GM23338 (cell line): ENCODE data around the gene MDN1. TPM values are rescaled to one million over a fixed set of nuclear protein-coding genes. Genes with fewer than 3 reads are reported as not detected.

Experiments
- ATAC-seq: fragments of 200-7000 bp; cut with Tn5 transposase; 3 replicates; pipeline ENCODE4 v1.9.1; 2020
- DNase-seq: peaks from one replicate; pipeline ENCODE4 v3.0.0-alpha.2; 2015; ENCODE audit warnings: low spot score
- H2AFZ ChIP-seq: fragments of 200-600 bp; sonication (generic); 2 replicates; pipeline ENCODE4 v1.8.0; 2016; ENCODE audit warnings: antibody characterized with exemption, mild to moderate bottlenecking, moderate library complexity
- H3F3A ChIP-seq: fragments of 200-600 bp; sonication (generic); replicated peaks from 2 replicates; pipeline ENCODE4 v1.8.0; 2017; ENCODE audit warnings: antibody characterized with exemption, mixed run types, low read depth
- H3K27ac ChIP-seq: fragments of 200-600 bp; sonication (generic); 2 replicates; pipeline ENCODE4 v1.6.1; 2016; ENCODE audit warnings: low read depth
- H3K27me3 ChIP-seq: fragments of 200-600 bp; sonication (generic); 2 replicates; pipeline ENCODE4 v1.8.0; 2016; ENCODE audit warnings: mild to moderate bottlenecking, mixed run types, moderate library complexity; ENCODE audit not compliant: insufficient read depth
- H3K36me3 ChIP-seq: fragments of 200-600 bp; sonication (generic); 2 replicates; pipeline ENCODE4 v1.8.0; 2016; ENCODE audit warnings: mild to moderate bottlenecking; ENCODE audit not compliant: insufficient read depth
- H3K4me1 ChIP-seq: fragments of 200-600 bp; sonication (generic); 2 replicates; pipeline ENCODE4 v1.8.0; 2016; ENCODE audit warnings: mild to moderate bottlenecking, moderate library complexity; ENCODE audit not compliant: insufficient read depth
- H3K4me2 ChIP-seq: fragments of 200-600 bp; sonication (generic); 2 replicates; pipeline ENCODE4 v1.7.1; 2017; ENCODE audit warnings: mixed run types
- H3K4me3 ChIP-seq: fragments of 200-600 bp; sonication (generic); 2 replicates; pipeline ENCODE4 v1.6.1; 2016; ENCODE audit warnings: mixed run types
- H3K79me2 ChIP-seq: fragments of 200-600 bp; sonication (generic); replicated peaks from 2 replicates; pipeline ENCODE4 v1.8.0; 2017; ENCODE audit warnings: mild to moderate bottlenecking; ENCODE audit not compliant: insufficient read depth
- H3K9me2 ChIP-seq: fragments of 200-600 bp; sonication (generic); 2 replicates; pipeline ENCODE4 v1.8.0; 2017; ENCODE audit not compliant: insufficient read depth
- H4K20me1 ChIP-seq: fragments of 200-600 bp; sonication (generic); replicated peaks from 2 replicates; pipeline ENCODE4 v1.8.0; 2017; ENCODE audit warnings: mild to moderate bottlenecking; ENCODE audit not compliant: insufficient read depth
- H3K27ac Mint-ChIP-seq: 2 replicates; pipeline ENCODE4 v1.8.0; 2020; ENCODE audit warnings: inconsistent platforms, mild to moderate bottlenecking, moderate library complexity, mixed read lengths
- H3K27me3 Mint-ChIP-seq: 3 replicates; pipeline ENCODE4 v1.8.0; 2022; ENCODE audit warnings: low read depth, mild to moderate bottlenecking, moderate library complexity, mixed read lengths, inconsistent platforms; ENCODE audit not compliant: insufficient read depth, poor library complexity
- H3K36me3 Mint-ChIP-seq: 3 replicates; pipeline ENCODE4 v1.8.0; 2021; ENCODE audit warnings: low read depth, mild to moderate bottlenecking, inconsistent platforms, moderate library complexity, mixed read lengths
- H3K4me1 Mint-ChIP-seq: 3 replicates; pipeline ENCODE4 v1.8.0; 2020; ENCODE audit warnings: mild to moderate bottlenecking, inconsistent platforms, mixed read lengths
- H3K4me3 Mint-ChIP-seq: 3 replicates; pipeline ENCODE4 v1.8.0; 2021; ENCODE audit warnings: moderate library complexity, mild to moderate bottlenecking, inconsistent platforms, mixed read lengths
- H3K9me3 Mint-ChIP-seq: 3 replicates; pipeline ENCODE4 v1.8.0; 2020; ENCODE audit warnings: moderate library complexity, mild to moderate bottlenecking, inconsistent platforms, mixed read lengths
- CREB1 ChIP-seq: fragments of 250-450 bp; sonication (Bioruptor Pico); IDR thresholded peaks from 2 replicates; pipeline ENCODE4 v1.5.0; 2020; ENCODE audit warnings: low read depth, mild to moderate bottlenecking, moderate library complexity
- EZH2 ChIP-seq: fragments of 200-600 bp; sonication (generic); IDR thresholded peaks from one replicate; pipeline ENCODE4 v1.8.0; 2017; ENCODE audit warnings: antibody characterized with exemption, mild to moderate bottlenecking, low read depth; ENCODE audit not compliant: unreplicated experiment
- EZH2phosphoT487 ChIP-seq: fragments of 200-600 bp; sonication (generic); IDR thresholded peaks from one replicate; pipeline ENCODE4 v1.8.1; 2018; ENCODE audit warnings: antibody characterized with exemption; ENCODE audit not compliant: unreplicated experiment
- JUNB ChIP-seq: IDR thresholded peaks from one replicate; pipeline ENCODE4 v1.6.1; 2016; ENCODE audit warnings: antibody characterized with exemption; ENCODE audit not compliant: unreplicated experiment
- NANOG ChIP-seq: IDR thresholded peaks from 2 replicates; pipeline ENCODE4 v1.6.1; 2016; ENCODE audit warnings: antibody characterized with exemption, borderline replicate concordance
- POLR2AphosphoS5 ChIP-seq: IDR thresholded peaks from 2 replicates; pipeline ENCODE4 v1.6.1; 2016; ENCODE audit warnings: antibody characterized with exemption, low read depth
- STAT1 ChIP-seq: IDR thresholded peaks from one replicate; pipeline ENCODE4 v1.6.1; 2016; ENCODE audit warnings: antibody characterized with exemption; ENCODE audit not compliant: unreplicated experiment
- ZNF114 ChIP-seq: fragments of 250-450 bp; sonication (Bioruptor Pico); IDR thresholded peaks from 2 replicates; pipeline ENCODE4 v1.5.0; 2020; ENCODE audit warnings: mild to moderate bottlenecking, moderate library complexity
- ZNF331 ChIP-seq: fragments of 250-450 bp; sonication (Bioruptor Pico); IDR thresholded peaks from 2 replicates; pipeline ENCODE4 v1.5.0; 2020; ENCODE audit warnings: low read depth, mild to moderate bottlenecking, moderate library complexity
- polyA plus RNA-seq: library from polyadenylated mRNA; unstranded; fragments of >200 nt; fragmentation: Nextera tagmentation; extraction: Ambion mirVana; gene quantifications from 2 replicates; pipeline ENCODE4 v1.2.1, GENCODE V29; 2016
- total RNA-seq: library from RNA; depleted of rRNA; stranded (reverse); fragments of >200 nt; shearing (Covaris generic); gene quantifications from 2 replicates; pipeline ENCODE4 v1.2.3, GENCODE V29; 2014
- TF ChIP-seq, protein P1 (sequence below): IDR thresholded peaks from one replicate; pipeline ENCODE4 v1.6.1; 2018; ENCODE audit warnings: antibody characterized with exemption; ENCODE audit not compliant: unreplicated experiment
- TF ChIP-seq, protein P2 (sequence below): IDR thresholded peaks from 2 replicates; pipeline ENCODE4 v1.6.1; 2016; ENCODE audit warnings: antibody characterized with exemption
- TF ChIP-seq, protein P3 (sequence below), 2 experiments: fragments of 200-600 bp in 1 of 2; sonication (generic) in 1 of 2; conservative IDR thresholded peaks; 2 replicates each; pipeline versions ENCODE4 v1.5.1 to v1.6.1; 2016 to 2017; ENCODE audit warnings: antibody characterized with exemption in 2 of 2, low read depth in 2 of 2, mild to moderate bottlenecking in 2 of 2, moderate library complexity in 1 of 2
- TF ChIP-seq, protein P4 (sequence below): fragments of 250-450 bp; sonication (Bioruptor Pico); IDR thresholded peaks from 2 replicates; pipeline ENCODE4 v1.5.0; 2020; ENCODE audit warnings: mild to moderate bottlenecking, moderate library complexity

Gene MDN1
- total and polyA plus RNA-seq, 2 experiments from 2014 or later, result 165 to 217 TPM

DNA sequence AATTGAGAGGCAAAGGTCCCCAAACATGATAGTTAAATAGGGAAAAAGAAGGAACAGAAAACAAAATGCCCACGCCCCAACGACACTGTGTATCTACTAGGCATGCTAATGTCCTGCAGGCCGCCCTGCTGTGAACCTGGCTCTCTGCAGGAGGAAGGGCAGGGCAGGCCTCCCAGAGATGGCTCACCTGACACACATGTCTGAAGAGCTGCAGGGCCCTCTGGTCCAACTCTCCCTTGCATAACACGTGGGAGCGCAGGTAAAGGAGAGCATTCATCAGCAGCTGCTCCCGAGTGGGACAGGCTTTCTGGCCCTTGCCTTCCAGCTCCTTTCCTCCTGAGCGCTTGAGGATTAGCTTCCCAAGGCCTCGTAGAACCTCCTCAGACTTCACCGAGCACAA is 127.3 kb downstream of the MDN1 start:
- H3K36me3 Mint-ChIP-seq, result peaks cover 97% of the 10 kb centered on the region
- H3K9me3 Mint-ChIP-seq, result no peaks in the 10 kb centered on the region; the same call in 2 of the 3 replicates
- TF ChIP-seq ZNF114 (CRISPR knock-in tag) (no peak), STAT1 (no peak), CREB1 (CRISPR knock-in tag) (no peak), JUNB (no peak), ZNF331 (no peak), POLR2AphosphoS5 (no peak), NANOG (no peak), EZH2 (no peak), EZH2phosphoT487 (no peak)
- TF ChIP-seq, protein P1, sequence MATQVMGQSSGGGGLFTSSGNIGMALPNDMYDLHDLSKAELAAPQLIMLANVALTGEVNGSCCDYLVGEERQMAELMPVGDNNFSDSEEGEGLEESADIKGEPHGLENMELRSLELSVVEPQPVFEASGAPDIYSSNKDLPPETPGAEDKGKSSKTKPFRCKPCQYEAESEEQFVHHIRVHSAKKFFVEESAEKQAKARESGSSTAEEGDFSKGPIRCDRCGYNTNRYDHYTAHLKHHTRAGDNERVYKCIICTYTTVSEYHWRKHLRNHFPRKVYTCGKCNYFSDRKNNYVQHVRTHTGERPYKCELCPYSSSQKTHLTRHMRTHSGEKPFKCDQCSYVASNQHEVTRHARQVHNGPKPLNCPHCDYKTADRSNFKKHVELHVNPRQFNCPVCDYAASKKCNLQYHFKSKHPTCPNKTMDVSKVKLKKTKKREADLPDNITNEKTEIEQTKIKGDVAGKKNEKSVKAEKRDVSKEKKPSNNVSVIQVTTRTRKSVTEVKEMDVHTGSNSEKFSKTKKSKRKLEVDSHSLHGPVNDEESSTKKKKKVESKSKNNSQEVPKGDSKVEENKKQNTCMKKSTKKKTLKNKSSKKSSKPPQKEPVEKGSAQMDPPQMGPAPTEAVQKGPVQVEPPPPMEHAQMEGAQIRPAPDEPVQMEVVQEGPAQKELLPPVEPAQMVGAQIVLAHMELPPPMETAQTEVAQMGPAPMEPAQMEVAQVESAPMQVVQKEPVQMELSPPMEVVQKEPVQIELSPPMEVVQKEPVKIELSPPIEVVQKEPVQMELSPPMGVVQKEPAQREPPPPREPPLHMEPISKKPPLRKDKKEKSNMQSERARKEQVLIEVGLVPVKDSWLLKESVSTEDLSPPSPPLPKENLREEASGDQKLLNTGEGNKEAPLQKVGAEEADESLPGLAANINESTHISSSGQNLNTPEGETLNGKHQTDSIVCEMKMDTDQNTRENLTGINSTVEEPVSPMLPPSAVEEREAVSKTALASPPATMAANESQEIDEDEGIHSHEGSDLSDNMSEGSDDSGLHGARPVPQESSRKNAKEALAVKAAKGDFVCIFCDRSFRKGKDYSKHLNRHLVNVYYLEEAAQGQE, result no peak
- TF ChIP-seq, protein P2, sequence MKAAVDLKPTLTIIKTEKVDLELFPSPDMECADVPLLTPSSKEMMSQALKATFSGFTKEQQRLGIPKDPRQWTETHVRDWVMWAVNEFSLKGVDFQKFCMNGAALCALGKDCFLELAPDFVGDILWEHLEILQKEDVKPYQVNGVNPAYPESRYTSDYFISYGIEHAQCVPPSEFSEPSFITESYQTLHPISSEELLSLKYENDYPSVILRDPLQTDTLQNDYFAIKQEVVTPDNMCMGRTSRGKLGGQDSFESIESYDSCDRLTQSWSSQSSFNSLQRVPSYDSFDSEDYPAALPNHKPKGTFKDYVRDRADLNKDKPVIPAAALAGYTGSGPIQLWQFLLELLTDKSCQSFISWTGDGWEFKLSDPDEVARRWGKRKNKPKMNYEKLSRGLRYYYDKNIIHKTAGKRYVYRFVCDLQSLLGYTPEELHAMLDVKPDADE, result no peak
- TF ChIP-seq, protein P3, sequence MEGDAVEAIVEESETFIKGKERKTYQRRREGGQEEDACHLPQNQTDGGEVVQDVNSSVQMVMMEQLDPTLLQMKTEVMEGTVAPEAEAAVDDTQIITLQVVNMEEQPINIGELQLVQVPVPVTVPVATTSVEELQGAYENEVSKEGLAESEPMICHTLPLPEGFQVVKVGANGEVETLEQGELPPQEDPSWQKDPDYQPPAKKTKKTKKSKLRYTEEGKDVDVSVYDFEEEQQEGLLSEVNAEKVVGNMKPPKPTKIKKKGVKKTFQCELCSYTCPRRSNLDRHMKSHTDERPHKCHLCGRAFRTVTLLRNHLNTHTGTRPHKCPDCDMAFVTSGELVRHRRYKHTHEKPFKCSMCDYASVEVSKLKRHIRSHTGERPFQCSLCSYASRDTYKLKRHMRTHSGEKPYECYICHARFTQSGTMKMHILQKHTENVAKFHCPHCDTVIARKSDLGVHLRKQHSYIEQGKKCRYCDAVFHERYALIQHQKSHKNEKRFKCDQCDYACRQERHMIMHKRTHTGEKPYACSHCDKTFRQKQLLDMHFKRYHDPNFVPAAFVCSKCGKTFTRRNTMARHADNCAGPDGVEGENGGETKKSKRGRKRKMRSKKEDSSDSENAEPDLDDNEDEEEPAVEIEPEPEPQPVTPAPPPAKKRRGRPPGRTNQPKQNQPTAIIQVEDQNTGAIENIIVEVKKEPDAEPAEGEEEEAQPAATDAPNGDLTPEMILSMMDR (conservative IDR thresholded peaks at IDR 0.05; ENCODE audit: low read depth in 2 of 2), result no peak
- TF ChIP-seq, protein P4, sequence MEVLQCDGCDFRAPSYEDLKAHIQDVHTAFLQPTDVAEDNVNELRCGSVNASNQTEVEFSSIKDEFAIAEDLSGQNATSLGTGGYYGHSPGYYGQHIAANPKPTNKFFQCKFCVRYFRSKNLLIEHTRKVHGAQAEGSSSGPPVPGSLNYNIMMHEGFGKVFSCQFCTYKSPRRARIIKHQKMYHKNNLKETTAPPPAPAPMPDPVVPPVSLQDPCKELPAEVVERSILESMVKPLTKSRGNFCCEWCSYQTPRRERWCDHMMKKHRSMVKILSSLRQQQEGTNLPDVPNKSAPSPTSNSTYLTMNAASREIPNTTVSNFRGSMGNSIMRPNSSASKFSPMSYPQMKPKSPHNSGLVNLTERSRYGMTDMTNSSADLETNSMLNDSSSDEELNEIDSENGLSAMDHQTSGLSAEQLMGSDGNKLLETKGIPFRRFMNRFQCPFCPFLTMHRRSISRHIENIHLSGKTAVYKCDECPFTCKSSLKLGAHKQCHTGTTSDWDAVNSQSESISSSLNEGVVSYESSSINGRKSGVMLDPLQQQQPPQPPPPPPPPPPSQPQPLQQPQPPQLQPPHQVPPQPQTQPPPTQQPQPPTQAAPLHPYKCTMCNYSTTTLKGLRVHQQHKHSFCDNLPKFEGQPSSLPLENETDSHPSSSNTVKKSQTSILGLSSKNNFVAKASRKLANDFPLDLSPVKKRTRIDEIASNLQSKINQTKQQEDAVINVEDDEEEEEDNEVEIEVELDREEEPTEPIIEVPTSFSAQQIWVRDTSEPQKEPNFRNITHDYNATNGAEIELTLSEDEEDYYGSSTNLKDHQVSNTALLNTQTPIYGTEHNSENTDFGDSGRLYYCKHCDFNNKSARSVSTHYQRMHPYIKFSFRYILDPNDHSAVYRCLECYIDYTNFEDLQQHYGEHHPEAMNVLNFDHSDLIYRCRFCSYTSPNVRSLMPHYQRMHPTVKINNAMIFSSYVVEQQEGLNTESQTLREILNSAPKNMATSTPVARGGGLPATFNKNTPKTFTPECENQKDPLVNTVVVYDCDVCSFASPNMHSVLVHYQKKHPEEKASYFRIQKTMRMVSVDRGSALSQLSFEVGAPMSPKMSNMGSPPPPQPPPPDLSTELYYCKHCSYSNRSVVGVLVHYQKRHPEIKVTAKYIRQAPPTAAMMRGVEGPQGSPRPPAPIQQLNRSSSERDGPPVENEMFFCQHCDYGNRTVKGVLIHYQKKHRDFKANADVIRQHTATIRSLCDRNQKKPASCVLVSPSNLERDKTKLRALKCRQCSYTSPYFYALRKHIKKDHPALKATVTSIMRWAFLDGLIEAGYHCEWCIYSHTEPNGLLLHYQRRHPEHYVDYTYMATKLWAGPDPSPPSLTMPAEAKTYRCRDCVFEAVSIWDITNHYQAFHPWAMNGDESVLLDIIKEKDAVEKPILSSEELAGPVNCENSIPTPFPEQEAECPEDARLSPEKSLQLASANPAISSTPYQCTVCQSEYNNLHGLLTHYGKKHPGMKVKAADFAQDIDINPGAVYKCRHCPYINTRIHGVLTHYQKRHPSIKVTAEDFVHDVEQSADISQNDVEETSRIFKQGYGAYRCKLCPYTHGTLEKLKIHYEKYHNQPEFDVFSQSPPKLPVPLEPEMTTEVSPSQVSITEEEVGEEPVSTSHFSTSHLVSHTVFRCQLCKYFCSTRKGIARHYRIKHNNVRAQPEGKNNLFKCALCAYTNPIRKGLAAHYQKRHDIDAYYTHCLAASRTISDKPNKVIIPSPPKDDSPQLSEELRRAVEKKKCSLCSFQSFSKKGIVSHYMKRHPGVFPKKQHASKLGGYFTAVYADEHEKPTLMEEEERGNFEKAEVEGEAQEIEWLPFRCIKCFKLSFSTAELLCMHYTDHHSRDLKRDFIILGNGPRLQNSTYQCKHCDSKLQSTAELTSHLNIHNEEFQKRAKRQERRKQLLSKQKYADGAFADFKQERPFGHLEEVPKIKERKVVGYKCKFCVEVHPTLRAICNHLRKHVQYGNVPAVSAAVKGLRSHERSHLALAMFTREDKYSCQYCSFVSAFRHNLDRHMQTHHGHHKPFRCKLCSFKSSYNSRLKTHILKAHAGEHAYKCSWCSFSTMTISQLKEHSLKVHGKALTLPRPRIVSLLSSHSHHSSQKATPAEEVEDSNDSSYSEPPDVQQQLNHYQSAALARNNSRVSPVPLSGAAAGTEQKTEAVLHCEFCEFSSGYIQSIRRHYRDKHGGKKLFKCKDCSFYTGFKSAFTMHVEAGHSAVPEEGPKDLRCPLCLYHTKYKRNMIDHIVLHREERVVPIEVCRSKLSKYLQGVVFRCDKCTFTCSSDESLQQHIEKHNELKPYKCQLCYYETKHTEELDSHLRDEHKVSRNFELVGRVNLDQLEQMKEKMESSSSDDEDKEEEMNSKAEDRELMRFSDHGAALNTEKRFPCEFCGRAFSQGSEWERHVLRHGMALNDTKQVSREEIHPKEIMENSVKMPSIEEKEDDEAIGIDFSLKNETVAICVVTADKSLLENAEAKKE, result no peak
- H3K4me1 Mint-ChIP-seq, result peaks cover 60% of the 10 kb centered on the region
- peak; percentile 49 for ATAC-seq
- Histone ChIP-seq H3K36me3 (peaks cover 54% of the 10 kb centered on the region), H3K79me2 (peaks cover 9% of the 10 kb centered on the region; the same call in 1 of the 2 replicates), H2AFZ (no peak overlapping the region), H3K4me3 (no peak overlapping the region), H3K4me1 (peaks cover 42% of the 10 kb centered on the region), H3K27ac (peak overlapping the region; percentile 96), H4K20me1 (no peaks in the 10 kb centered on the region), H3K4me2 (peak overlapping the region; percentile 53), H3F3A (peaks cover 1% of the 10 kb centered on the region; the same call in 1 of the 2 replicates), H3K27me3 (no peaks in the 10 kb centered on the region), H3K9me2 (no peaks in the 10 kb centered on the region)
- peak; percentile 38 for DNase-seq
- H3K4me3 Mint-ChIP-seq, result no peak overlapping the region
- peaks cover 9% of the 10 kb centered on the region for H3K27me3 Mint-ChIP-seq
- peak overlapping the region; percentile 92 for H3K27ac Mint-ChIP-seq
